ENCODE results near the gene ARSA. TPM values are rescaled to one million over a fixed set of nuclear protein-coding genes. Genes with fewer than 3 reads are reported as not detected.
"Not testable (repeated sequence)": the region's sequence is repeated elsewhere in the genome, so short reads cannot be mapped to it uniquely, and the experiment has no call there.

The ARSA gene
- total and polyA plus RNA-seq, 9 donors, result 8.4 to 21.9 (median 14.2) TPM

DNA sequence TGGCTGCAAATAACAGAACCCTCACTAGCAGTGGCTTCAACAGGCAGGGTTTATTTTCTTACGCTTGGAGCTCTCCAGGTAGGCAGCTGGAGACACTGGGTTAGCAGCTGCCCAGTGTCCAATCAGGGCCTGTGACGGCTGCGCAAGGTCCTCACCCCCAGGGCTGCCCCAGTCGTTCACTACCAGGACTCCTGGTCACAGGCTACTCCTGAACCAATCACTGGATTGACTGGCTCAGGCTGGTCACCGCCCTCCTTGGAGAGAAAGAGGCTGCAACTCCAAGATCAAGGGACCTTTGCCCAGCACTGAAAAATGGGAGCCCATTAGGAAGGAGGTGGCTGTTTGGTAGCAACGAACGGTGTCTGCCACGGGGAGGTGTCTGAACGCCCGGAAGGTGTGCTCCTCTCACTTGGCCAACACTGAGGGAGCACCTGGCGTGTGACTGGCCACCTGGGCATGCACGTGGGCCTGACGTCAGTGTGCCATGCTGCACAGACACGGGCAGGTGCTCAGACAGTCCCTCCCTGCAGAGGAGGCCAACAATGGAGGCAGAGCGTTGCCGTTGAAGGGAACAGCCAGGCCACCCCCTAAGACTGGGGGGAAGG, 5.1 kb downstream of the ARSA start:
- no peak overlapping the region for H3K27ac ChIP-seq (ENCODE audit: low read length)
- 63% methylated on average over 16 of the region's 16 CpGs for WGBS (ENCODE audit: insufficient coverage)

DNA sequence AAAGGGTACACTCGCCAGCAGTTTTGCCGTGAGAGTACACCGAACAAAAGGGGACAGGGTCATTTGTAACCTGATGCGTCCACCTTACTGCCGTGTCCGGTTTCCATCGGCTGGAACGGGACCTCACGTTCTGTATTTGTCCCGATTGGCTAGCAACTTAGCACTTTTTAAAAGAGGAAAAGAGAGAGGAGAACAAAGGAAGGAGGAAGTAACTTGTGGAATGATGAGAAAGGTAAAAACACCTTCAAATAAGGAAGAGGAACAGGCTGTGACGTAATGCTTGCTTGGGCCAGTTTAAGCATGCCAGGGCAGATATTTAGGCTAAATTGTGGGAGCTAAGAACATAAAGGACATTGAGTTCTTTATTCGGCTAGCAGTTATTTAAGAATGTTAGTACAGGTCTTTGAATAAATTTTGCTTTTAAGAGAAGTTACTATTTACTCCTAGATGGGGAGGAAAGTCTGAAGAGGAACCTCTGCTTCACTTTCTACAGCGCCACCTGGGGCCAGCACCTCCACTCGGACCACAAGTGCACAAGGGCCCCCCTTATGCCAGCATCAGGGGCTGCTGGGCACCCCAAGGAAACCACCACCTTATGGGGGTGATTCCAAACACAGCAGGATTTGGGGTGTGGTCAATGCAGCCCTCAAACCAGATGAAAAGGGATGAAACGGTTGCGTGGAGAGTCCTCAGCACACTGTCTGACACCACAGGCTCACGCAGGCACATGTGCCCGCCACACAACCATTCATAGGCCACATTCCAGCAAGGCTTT, 5.8 kb downstream of the ARSA start:
- Histone ChIP-seq H3K27me3 (ENCODE audit: control insufficient read depth, insufficient read depth, low read length) (peaks cover 13% of the 10 kb centered on the region), H3K27ac (ENCODE audit: low read length) (peak overlapping the region; percentile 7), H3K4me3 (ENCODE audit: low read length) (no peak overlapping the region), H3K4me1 (ENCODE audit: control insufficient read depth, insufficient read depth, low read length) (peaks cover 12% of the 10 kb centered on the region), H3K36me3 (ENCODE audit: control insufficient read depth, insufficient read depth, low read length) (no peaks in the 10 kb centered on the region), H3K9me3 (replicated peaks; ENCODE audit: control insufficient read depth, low read depth, low read length) (no peaks in the 10 kb centered on the region)
- no peak for DNase-seq
- 12% methylated on average over 15 of the region's 18 CpGs for WGBS (ENCODE audit: insufficient coverage)

More for the DNA sequence above, 5.1 kb downstream of the ARSA start:
- H3K27me3 ChIP-seq (ENCODE audit: control insufficient read depth, insufficient read depth, low read length), result peaks cover 13% of the 10 kb centered on the region
- no peaks in the 10 kb centered on the region for H3K36me3 ChIP-seq (ENCODE audit: control insufficient read depth, insufficient read depth, low read length)
- no peak for DNase-seq
- peaks cover 19% of the 10 kb centered on the region for H3K4me1 ChIP-seq (ENCODE audit: control insufficient read depth, insufficient read depth, low read length)
- no peak overlapping the region for H3K4me3 ChIP-seq (ENCODE audit: low read length)
- no peaks in the 10 kb centered on the region for H3K9me3 ChIP-seq (replicated peaks; ENCODE audit: control insufficient read depth, low read depth, low read length)

DNA sequence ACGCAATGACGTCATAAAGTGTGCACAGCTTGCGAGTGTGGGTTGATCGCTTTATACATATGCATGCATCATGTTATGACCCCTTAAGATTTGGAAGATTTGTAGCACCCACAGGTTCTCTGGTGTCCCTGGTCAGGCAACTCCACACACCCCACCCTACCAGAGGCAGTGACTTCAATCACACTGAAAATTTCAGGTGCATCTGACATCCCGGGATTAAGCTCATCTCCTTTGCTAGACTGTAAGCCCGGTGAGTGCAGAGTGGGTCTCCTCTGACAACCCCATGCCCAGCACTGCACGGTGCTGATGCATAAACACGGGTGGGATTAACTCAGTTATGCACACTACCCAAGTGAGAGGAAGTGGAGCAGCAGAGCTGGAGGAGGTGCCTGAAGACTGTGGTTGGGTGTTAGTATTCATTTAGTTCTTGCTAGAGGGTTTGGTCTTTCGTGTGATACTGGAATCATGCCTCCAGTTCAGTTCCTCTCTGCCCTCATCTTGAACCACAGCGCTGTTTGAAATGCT, 6.5 kb downstream of the ARSA start:
- peak; percentile 24 for DNase-seq
- Histone ChIP-seq H3K4me1 (ENCODE audit: control insufficient read depth, insufficient read depth, low read length) (peaks cover 12% of the 10 kb centered on the region), H3K27me3 (ENCODE audit: control insufficient read depth, insufficient read depth, low read length) (peaks cover 13% of the 10 kb centered on the region), H3K27ac (ENCODE audit: low read length) (peak overlapping the region; percentile 2), H3K4me3 (ENCODE audit: low read length) (no peak overlapping the region), H3K9me3 (replicated peaks; ENCODE audit: control insufficient read depth, low read depth, low read length) (no peaks in the 10 kb centered on the region), H3K36me3 (ENCODE audit: control insufficient read depth, insufficient read depth, low read length) (no peaks in the 10 kb centered on the region)
- WGBS (ENCODE audit: insufficient coverage), result 16% methylated on average over 6 of the region's 10 CpGs

DNA sequence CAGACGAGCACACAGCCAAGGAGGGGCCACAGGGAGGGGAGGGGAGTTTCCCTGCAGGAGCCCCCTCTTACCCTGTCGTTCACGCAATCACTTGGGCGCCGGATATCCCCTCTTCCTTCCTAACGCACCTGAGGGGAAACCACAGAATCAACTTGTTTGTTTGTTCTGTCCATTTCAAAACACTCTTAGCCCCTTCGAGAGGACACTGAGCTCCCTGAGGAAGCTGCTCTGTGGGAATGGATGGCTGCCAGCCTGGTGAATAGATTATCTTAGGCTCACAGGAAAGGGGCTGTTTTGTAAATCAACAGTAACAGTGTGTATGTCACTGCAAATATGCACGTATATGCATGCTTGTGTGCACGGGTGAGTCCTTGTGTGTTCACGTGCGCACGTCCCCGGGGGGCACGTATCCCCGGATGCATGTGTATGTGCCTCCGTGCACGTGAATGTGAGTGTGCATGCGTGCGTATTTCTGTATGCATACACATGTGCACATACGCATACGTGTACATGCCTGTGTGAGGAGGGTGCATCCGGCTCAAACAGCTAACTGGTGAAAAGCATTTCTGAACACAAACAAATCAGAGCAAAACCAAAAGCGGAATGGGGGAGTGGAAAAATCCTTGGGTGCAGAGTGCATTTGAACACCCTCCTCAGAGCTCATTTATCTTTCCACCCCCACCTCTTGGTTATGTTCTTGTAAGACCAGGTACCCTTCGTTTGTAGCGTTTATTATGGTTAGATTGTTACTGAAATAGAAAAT, 7.2 kb downstream of the ARSA start:
- Histone ChIP-seq H3K27ac (ENCODE audit: low read length) (peak overlapping the region; percentile 2), H3K9me3 (replicated peaks; ENCODE audit: control insufficient read depth, low read depth, low read length) (no peaks in the 10 kb centered on the region), H3K27me3 (ENCODE audit: control insufficient read depth, insufficient read depth, low read length) (peaks cover 13% of the 10 kb centered on the region), H3K4me3 (ENCODE audit: low read length) (no peak overlapping the region), H3K4me1 (ENCODE audit: control insufficient read depth, insufficient read depth, low read length) (peaks cover 12% of the 10 kb centered on the region), H3K36me3 (ENCODE audit: control insufficient read depth, insufficient read depth, low read length) (no peaks in the 10 kb centered on the region)
- no peak for DNase-seq
- 11% methylated on average over 13 of the region's 25 CpGs for WGBS (ENCODE audit: insufficient coverage)

DNA sequence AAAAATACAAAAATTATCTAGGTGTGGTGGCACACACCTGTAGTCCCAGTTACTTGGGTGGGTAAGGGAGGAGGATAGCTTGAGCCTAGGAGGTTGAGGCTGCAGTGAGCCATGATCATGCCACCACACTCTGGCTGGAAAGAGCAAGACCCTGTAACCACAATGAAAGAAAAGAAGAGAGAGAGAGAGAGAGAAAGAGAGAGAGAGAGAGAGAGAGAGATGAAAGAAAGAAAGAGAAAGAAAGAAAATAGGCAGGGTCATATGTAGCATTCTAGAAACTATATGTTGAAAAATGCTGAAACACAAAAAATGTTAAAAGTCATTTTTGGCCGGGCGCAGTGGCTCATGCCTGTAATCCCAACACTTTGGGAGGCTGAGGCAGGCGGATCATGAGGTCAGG, 13.7 kb downstream of the ARSA start:
- H3K4me3 ChIP-seq (ENCODE audit: low read length); H3K9me3 ChIP-seq (replicated peaks; ENCODE audit: control insufficient read depth, low read depth, low read length); H3K36me3 ChIP-seq (ENCODE audit: control insufficient read depth, insufficient read depth, low read length); H3K27ac ChIP-seq (ENCODE audit: low read length); DNase-seq; H3K4me1 ChIP-seq (ENCODE audit: control insufficient read depth, insufficient read depth, low read length): not testable (repeated sequence)
- H3K27me3 ChIP-seq (ENCODE audit: control insufficient read depth, insufficient read depth, low read length), result peaks cover 24% of the 10 kb centered on the region
- WGBS (ENCODE audit: insufficient coverage), result no CpG with 5 or more reads among the region's 3 CpGs

DNA sequence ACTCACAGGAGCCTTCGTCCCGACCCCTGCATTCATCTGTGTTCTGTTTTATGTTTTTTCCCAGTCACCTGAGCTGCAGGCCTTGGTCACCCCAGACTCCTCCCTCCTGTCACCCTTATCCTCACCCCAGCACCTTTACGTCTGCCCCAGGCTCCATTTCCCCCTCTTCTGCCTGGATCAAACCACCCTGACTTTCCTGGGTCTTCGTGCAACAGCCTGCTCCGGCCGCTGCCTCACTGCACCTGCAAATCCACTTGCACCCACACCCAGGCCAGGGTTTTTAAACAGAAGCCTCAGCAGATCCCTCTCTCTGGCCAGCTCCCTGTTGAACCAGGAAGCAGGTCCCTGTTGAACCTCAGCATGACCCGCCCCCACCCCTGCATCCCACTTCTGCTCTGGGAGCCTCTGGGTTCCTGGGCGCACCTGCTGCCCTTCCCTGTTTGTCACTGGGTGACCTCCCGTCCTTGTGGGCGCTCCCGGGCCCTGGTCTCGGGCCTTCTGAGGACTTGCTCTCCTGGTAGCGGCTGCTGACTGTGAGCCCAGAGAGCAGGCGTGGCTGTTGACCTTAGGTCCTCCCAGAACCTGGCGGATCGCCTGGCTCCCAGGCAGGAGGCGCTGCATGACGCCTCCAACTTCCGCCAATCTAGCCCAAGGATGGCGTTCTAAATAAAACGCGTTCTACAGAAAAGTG, 14.5 kb downstream of the ARSA start:
- WGBS (ENCODE audit: insufficient coverage), result 63% methylated on average over 15 of the region's 22 CpGs
- no peaks in the 10 kb centered on the region for H3K9me3 ChIP-seq (replicated peaks; ENCODE audit: control insufficient read depth, low read depth, low read length)
- H3K27me3 ChIP-seq (ENCODE audit: control insufficient read depth, insufficient read depth, low read length), result peaks cover 27% of the 10 kb centered on the region
- H3K4me1 ChIP-seq (ENCODE audit: control insufficient read depth, insufficient read depth, low read length), result no peaks in the 10 kb centered on the region
- H3K36me3 ChIP-seq (ENCODE audit: control insufficient read depth, insufficient read depth, low read length), result no peaks in the 10 kb centered on the region
- H3K4me3 ChIP-seq (ENCODE audit: low read length), result no peak overlapping the region
- no peak overlapping the region for H3K27ac ChIP-seq (ENCODE audit: low read length)
- no peak for DNase-seq

DNA sequence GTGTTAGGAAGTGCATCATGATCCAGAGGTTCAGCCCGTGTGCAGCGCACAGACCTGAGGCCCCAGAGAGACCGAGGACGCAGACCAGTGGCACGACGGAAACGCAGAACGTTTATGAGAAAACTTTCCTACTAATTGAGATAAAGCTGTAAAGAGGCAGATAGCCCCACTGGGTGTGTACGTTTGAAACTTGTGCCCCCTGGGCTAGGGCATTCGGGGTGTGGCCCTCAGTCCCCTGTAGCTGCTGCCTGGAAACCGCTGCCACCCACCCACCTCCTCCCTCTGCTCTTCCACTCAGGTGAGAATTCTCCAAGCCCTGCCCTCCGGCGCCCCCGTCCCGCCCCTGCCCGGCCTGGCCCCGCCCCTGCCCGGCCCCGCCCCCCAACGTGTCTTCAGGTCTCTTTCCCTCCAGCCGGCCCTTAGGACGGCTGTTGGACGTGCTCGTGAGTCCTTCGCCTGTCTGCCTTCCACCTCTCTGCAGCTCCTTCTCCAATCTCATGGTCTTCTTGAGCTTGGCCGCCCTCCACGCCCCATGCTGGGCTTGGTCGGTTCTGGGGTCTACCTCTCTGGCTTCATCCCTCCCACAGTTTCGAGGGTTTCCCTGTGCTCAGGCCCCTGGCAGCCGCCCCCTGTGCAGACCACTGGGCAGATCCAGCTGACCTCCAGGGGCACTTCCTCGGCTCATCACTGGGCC, 15.3 kb downstream of the ARSA start:
- 30% methylated on average over 20 of the region's 31 CpGs for WGBS (ENCODE audit: insufficient coverage)
- H3K27ac ChIP-seq (ENCODE audit: low read length), result no peak overlapping the region
- H3K4me1 ChIP-seq (ENCODE audit: control insufficient read depth, insufficient read depth, low read length), result no peaks in the 10 kb centered on the region
- peaks cover 32% of the 10 kb centered on the region for H3K27me3 ChIP-seq (ENCODE audit: control insufficient read depth, insufficient read depth, low read length)
- no peak for DNase-seq
- no peaks in the 10 kb centered on the region for H3K9me3 ChIP-seq (replicated peaks; ENCODE audit: control insufficient read depth, low read depth, low read length)
- no peak overlapping the region for H3K4me3 ChIP-seq (ENCODE audit: low read length)
- no peaks in the 10 kb centered on the region for H3K36me3 ChIP-seq (ENCODE audit: control insufficient read depth, insufficient read depth, low read length)

DNA sequence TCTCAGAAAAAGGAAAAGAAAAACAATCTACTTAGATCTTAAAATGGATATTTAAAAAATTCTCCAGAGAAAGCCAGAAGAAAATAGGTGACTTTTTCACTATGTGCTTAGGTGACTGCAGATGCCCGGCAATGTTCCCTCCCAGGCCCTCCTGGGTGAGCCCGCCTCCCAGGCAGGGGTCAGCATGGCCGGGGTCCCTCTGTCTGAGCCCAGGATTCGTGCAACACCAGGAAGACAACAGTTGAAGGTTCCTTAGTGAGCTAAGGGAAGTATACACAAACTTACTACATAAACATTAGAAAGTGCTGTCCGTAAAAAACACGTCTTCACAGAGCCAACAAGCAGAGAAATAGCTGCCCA, 15.8 kb downstream of the ARSA start:
- no CpG with 5 or more reads among the region's 6 CpGs for WGBS (ENCODE audit: insufficient coverage)

DNA sequence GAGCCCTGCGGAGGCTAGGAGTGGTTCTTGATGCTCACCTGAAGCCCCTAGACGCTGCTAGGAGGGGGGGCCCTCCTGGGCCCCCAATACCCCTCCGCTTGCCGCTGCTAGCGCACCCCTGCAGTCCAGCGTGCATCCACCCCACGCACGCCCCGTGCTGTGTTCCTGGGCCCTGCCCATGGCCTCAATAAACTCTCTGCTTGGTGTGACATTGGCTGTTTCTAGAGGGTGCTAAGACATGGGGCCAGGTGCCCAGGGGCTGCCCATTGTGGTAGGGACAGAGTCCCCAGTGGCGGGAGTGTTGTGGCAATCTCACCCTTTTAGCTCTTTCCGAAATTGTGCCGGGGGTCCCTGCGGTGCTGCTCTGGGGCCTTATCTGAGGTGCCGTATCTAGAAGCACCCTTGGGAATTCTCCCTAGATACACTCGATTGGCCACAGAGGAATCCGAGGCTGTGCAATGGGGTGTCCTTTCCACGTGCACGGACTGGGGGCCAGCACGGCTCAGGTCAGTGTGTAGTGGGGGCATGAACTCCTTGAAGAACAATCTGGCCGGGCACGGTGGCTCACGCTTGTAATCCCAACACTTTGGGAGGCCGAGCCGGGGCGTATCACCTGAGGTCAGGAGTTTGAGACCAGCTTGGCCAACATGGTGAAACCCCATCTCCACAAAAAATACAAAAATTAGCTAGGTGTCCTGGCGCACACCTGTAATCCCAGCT, 16.5 kb downstream of the ARSA start:
- Histone ChIP-seq H3K4me1 (ENCODE audit: control insufficient read depth, insufficient read depth, low read length) (no peaks in the 10 kb centered on the region), H3K4me3 (ENCODE audit: low read length) (no peak overlapping the region), H3K9me3 (replicated peaks; ENCODE audit: control insufficient read depth, low read depth, low read length) (no peaks in the 10 kb centered on the region), H3K27me3 (ENCODE audit: control insufficient read depth, insufficient read depth, low read length) (peaks cover 40% of the 10 kb centered on the region), H3K27ac (ENCODE audit: low read length) (no peak overlapping the region), H3K36me3 (ENCODE audit: control insufficient read depth, insufficient read depth, low read length) (no peaks in the 10 kb centered on the region)
- DNase-seq, result no peak
- 84% methylated on average over 19 of the region's 26 CpGs for WGBS (ENCODE audit: insufficient coverage)

More for the DNA sequence above, 15.8 kb downstream of the ARSA start:
- DNase-seq, result no peak
- Histone ChIP-seq H3K36me3 (ENCODE audit: control insufficient read depth, insufficient read depth, low read length) (no peaks in the 10 kb centered on the region), H3K4me1 (ENCODE audit: control insufficient read depth, insufficient read depth, low read length) (no peaks in the 10 kb centered on the region), H3K27me3 (ENCODE audit: control insufficient read depth, insufficient read depth, low read length) (peaks cover 34% of the 10 kb centered on the region), H3K9me3 (replicated peaks; ENCODE audit: control insufficient read depth, low read depth, low read length) (no peaks in the 10 kb centered on the region), H3K4me3 (ENCODE audit: low read length) (no peak overlapping the region), H3K27ac (ENCODE audit: low read length) (no peak overlapping the region)
